Fibroblast of lung (primary cell): Measurements from ENCODE around the gene SPARC. TPM values are rescaled to one million over a fixed set of nuclear protein-coding genes. Genes with fewer than 3 reads are reported as not detected.
A peak's percentile ranks its signal among the peaks of the same experiment; 100 is the strongest.

Experiments
- DNase-seq, 2 donors: peaks; one replicate each; pipeline versions ENCODE4 v3.0.0 to v3.0.0-alpha.2; 2010; ENCODE audit warnings: low read depth in 2 of 2
- H2AFZ ChIP-seq: 2 replicates; pipeline ENCODE4 v1.5.1; 2012; ENCODE audit warnings: low read length, control low read depth, inconsistent platforms
- H3K27ac ChIP-seq: 2 replicates; pipeline ENCODE4 v1.5.1; 2011; ENCODE audit warnings: low read length, control low read depth; ENCODE audit not compliant: insufficient read depth
- H3K27me3 ChIP-seq: 2 replicates; pipeline ENCODE4 v1.5.1; 2011; ENCODE audit warnings: mild to moderate bottlenecking, low read length; ENCODE audit not compliant: control insufficient read depth, insufficient read depth
- H3K36me3 ChIP-seq: 2 replicates; pipeline ENCODE4 v1.5.1; 2011; ENCODE audit warnings: low read length; ENCODE audit not compliant: control insufficient read depth, insufficient read depth
- H3K4me1 ChIP-seq: 2 replicates; pipeline ENCODE4 v1.5.1; 2011; ENCODE audit warnings: low read length; ENCODE audit not compliant: control insufficient read depth, insufficient read depth; ENCODE audit errors: extremely low read depth
- H3K4me2 ChIP-seq: 2 replicates; pipeline ENCODE4 v1.5.1; 2011; ENCODE audit warnings: low read length, control low read depth; ENCODE audit not compliant: insufficient read depth; ENCODE audit errors: extremely low read depth
- H3K4me3 ChIP-seq, 4 experiments: fragments of 200-600 bp in 1 of 4; sonication (generic) in 1 of 4; replicated peaks in 1 of 4; 2 replicates each; pipeline ENCODE4 v1.5.1; 2011 to 2016; ENCODE audit warnings: low read length in 4 of 4, low read depth in 3 of 4, mild to moderate bottlenecking in 3 of 4, control low read depth in 2 of 4, inconsistent platforms in 1 of 4, mixed read lengths in 1 of 4; ENCODE audit not compliant: insufficient read depth in 1 of 4; ENCODE audit errors: control extremely low read depth in 1 of 4
- H3K79me2 ChIP-seq: 2 replicates; pipeline ENCODE4 v1.5.1; 2012; ENCODE audit warnings: mild to moderate bottlenecking, low read length, inconsistent platforms; ENCODE audit not compliant: control insufficient read depth, insufficient read depth
- H3K9ac ChIP-seq: 2 replicates; pipeline ENCODE4 v1.5.1; 2011; ENCODE audit warnings: mild to moderate bottlenecking, low read length, control low read depth; ENCODE audit not compliant: insufficient read depth
- H3K9me3 ChIP-seq: 2 replicates; pipeline ENCODE4 v1.5.1; 2012; ENCODE audit warnings: low read depth, low read length; ENCODE audit not compliant: control insufficient read depth, insufficient read depth
- H4K20me1 ChIP-seq: 2 replicates; pipeline ENCODE4 v1.5.1; 2011; ENCODE audit warnings: low read length; ENCODE audit not compliant: control insufficient read depth, insufficient read depth; ENCODE audit errors: extremely low read depth
- EZH2 ChIP-seq: IDR thresholded peaks from 2 replicates; pipeline ENCODE4 v1.5.1; 2012; ENCODE audit warnings: low read length, control low read depth, mild to moderate bottlenecking; ENCODE audit errors: missing control alignments
- polyA plus RNA-seq, 2 donors: library from polyadenylated mRNA; depleted of rRNA in 1 of 2; stranded (reverse) in 1 of 2; unstranded in 1 of 2; fragments of >200 nt; gene quantifications; 2 replicates each; pipeline ENCODE4 v1.2.1, GENCODE V29; 2011 to 2012; ENCODE audit warnings: missing spikeins in 1 of 2
- total RNA-seq: library from RNA; depleted of rRNA; stranded (reverse); fragments of >200 nt; gene quantifications from 2 replicates; pipeline ENCODE4 v1.2.1, GENCODE V29; 2014
- TF ChIP-seq, protein P1 (sequence below), 2 donors: IDR thresholded peaks in 1 of 2; conservative IDR thresholded peaks in 1 of 2; 1 replicate in 1 of 2; 2 replicates in 1 of 2; pipeline ENCODE4 v1.5.1; 2011 to 2012; ENCODE audit warnings: low read length in 2 of 2, control low read depth in 1 of 2, inconsistent platforms in 1 of 2, low read depth in 1 of 2, mild to moderate bottlenecking in 1 of 2

The SPARC gene
- total and polyA plus RNA-seq, 2 donors (not counting 1 experiment from before 2014, with no cell fraction given): 408 to 6,513 TPM

DNA sequence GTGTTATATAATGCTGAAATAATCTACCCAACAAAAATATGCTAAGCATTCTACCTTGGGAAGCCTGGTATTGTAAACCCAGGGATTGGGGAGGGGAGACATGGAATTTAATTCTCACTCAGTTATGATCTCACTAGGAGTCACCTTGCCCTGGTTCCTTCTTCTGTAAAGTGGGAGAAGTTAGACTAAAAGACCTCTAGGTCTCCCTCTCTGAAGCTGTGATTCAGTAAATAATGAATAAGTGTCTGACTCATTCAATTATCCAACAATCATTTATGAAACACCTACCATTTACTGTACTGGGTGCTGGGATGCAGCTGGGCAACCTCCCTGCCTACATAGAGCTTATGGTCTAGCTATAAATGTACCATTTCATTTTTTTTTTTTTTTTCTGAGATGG, 20.2 kb upstream of the SPARC start:
- Histone ChIP-seq H3K4me1 (peaks cover 3% of the 10 kb centered on the region), H3K4me2 (no peak overlapping the region), H3K4me3 (no peak overlapping the region), H2AFZ (no peak overlapping the region), H3K9me3 (no peaks in the 10 kb centered on the region), H3K27me3 (no peaks in the 10 kb centered on the region), H3K36me3 (no peaks in the 10 kb centered on the region), H4K20me1 (no peaks in the 10 kb centered on the region), H3K27ac (no peak overlapping the region), H3K9ac (no peak overlapping the region), H3K79me2 (no peaks in the 10 kb centered on the region)
- TF ChIP-seq, protein P1, sequence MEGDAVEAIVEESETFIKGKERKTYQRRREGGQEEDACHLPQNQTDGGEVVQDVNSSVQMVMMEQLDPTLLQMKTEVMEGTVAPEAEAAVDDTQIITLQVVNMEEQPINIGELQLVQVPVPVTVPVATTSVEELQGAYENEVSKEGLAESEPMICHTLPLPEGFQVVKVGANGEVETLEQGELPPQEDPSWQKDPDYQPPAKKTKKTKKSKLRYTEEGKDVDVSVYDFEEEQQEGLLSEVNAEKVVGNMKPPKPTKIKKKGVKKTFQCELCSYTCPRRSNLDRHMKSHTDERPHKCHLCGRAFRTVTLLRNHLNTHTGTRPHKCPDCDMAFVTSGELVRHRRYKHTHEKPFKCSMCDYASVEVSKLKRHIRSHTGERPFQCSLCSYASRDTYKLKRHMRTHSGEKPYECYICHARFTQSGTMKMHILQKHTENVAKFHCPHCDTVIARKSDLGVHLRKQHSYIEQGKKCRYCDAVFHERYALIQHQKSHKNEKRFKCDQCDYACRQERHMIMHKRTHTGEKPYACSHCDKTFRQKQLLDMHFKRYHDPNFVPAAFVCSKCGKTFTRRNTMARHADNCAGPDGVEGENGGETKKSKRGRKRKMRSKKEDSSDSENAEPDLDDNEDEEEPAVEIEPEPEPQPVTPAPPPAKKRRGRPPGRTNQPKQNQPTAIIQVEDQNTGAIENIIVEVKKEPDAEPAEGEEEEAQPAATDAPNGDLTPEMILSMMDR (conservative IDR thresholded peaks at IDR 0.05 in 1 of 2, IDR thresholded peaks at IDR 0.05 in 1 of 2; ENCODE audit: low read depth in 1 of 2, low read length in 2 of 2): no peak
- no peak for TF ChIP-seq EZH2
- peak in 1 of 2 donors; percentile 79 for DNase-seq

DNA sequence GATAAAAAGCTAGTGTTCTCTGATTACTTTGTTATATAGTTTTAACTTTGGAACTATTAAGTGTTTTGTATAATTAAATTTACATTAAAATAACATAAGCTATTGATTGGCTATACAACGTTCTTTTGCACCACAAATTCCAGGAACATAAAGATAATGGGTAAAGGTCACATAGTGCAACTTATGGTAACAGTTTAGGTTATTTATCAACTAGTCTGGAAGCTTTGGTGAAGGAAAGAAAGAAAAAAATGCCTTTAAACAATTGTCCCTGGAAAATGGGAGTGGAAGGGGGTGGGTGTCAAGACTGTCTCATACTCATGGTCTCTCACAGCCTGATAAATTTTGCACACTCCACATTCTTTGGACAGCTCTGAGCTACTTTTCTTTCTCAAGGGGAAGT, 17.1 kb upstream of the SPARC start:
- Histone ChIP-seq H3K79me2 (no peaks in the 10 kb centered on the region), H3K4me3 (no peak overlapping the region), H3K9me3 (no peaks in the 10 kb centered on the region), H2AFZ (no peak overlapping the region), H4K20me1 (no peaks in the 10 kb centered on the region), H3K9ac (no peak overlapping the region), H3K4me2 (no peak overlapping the region), H3K27me3 (no peaks in the 10 kb centered on the region), H3K36me3 (no peaks in the 10 kb centered on the region), H3K27ac (no peak overlapping the region), H3K4me1 (peaks cover 14% of the 10 kb centered on the region)
- TF ChIP-seq EZH2: no peak
- TF ChIP-seq, protein P1 (conservative IDR thresholded peaks at IDR 0.05 in 1 of 2, IDR thresholded peaks at IDR 0.05 in 1 of 2; ENCODE audit: low read depth in 1 of 2, low read length in 2 of 2): no peak
- no peak for DNase-seq

DNA sequence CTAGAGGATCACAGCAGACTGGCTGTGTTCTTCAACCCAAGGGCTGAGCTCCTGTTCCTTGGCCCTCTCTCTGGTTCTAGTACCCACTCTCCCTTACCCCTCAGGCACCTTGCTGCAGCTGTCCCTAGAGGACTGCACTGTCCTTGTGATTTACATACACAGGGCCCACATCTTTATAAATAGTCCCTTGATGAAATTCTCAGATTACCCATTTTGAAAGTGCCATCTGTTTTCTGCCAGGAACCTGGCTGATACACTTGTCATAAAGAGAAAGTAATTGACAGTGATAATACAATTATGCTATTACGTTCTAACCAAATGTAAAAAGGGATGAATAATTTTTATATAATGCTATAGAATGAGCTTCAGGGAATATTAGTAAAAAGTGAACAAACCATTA, 16.5 kb upstream of the SPARC start:
- Histone ChIP-seq H3K79me2 (no peaks in the 10 kb centered on the region), H3K4me3 (no peak overlapping the region), H3K4me2 (no peak overlapping the region), H3K27ac (no peak overlapping the region), H3K27me3 (no peaks in the 10 kb centered on the region), H3K36me3 (no peaks in the 10 kb centered on the region), H3K9me3 (no peaks in the 10 kb centered on the region), H4K20me1 (no peaks in the 10 kb centered on the region), H3K9ac (no peak overlapping the region), H3K4me1 (peaks cover 18% of the 10 kb centered on the region), H2AFZ (no peak overlapping the region)
- DNase-seq: no peak
- no peak for TF ChIP-seq EZH2
- TF ChIP-seq, protein P1 (conservative IDR thresholded peaks at IDR 0.05 in 1 of 2, IDR thresholded peaks at IDR 0.05 in 1 of 2; ENCODE audit: low read depth in 1 of 2, low read length in 2 of 2): no peak
